K562 (cell line): ENCODE data around the gene DNAJC8. TPM values are rescaled to one million over a fixed set of nuclear protein-coding genes. Genes with fewer than 3 reads are reported as not detected.
A peak's percentile ranks its signal among the peaks of the same experiment; 100 is the strongest.

Source experiments
- ATAC-seq: fragments of 200-7000 bp; cut with Tn5 transposase; 3 replicates; pipeline ENCODE4 v1.9.1; 2020; ENCODE audit warnings: moderate library complexity
- BruUV-seq: library from RNA; stranded (reverse); fragments of 400-500 nt; replicated peaks from 2 replicates; lab custom pipeline; 2021; lab: Mats Ljungman, UMichigan
- CTCF ChIA-PET: fragments of 300-600 bp; formaldehyde crosslinking; extraction: SDS; loops from one replicate; lab custom pipeline; 2021; ENCODE audit warnings: low intra/inter-chr PET ratio; lab: Yijun Ruan, JAX
- POLR2A ChIA-PET: fragments of 300-600, 350-650 bp; sonication (Branson Sonifier 250); formaldehyde crosslinking; extraction: SDS; loops from one replicate; lab custom pipeline; 2021; ENCODE audit warnings: antibody characterized with exemption, inconsistent platforms; lab: Yijun Ruan, JAX
- DNase-seq, 4 experiments: peaks; one replicate each; pipeline versions ENCODE4 v3.0.0 to v3.0.0-alpha.2; 2011 to 2018; ENCODE audit warnings: low spot score in 3 of 4, mixed read lengths in 3 of 4; ENCODE audit errors: extremely low read depth in 1 of 4
- FAIRE-seq: peaks from 2 replicates; lab custom pipeline; 2011; peaks lifted over from hg19 to GRCh38; lab: Jason Lieb, UNC
- H2AFZ ChIP-seq: 2 replicates; pipeline ENCODE4 v1.6.0; 2011; ENCODE audit warnings: low read depth, low read length, control low read depth, inconsistent platforms
- H3K27ac ChIP-seq: fragments of 200-600 bp; 3 replicates; pipeline ENCODE4 v1.8.0; 2011; ENCODE audit warnings: low read depth, mild to moderate bottlenecking, control low read depth, inconsistent platforms, low read length, moderate library complexity, mixed read lengths; ENCODE audit errors: extremely low read depth
- H3K27me3 ChIP-seq, 2 experiments: fragments of 300-600 bp in 1 of 2; 2 replicates in 1 of 2; 3 replicates in 1 of 2; pipeline versions ENCODE4 v1.6.0 to v1.8.0; 2011; ENCODE audit warnings: inconsistent platforms in 2 of 2, low read length in 2 of 2, mild to moderate bottlenecking in 1 of 2, mixed read lengths in 1 of 2, moderate library complexity in 1 of 2; ENCODE audit not compliant: control insufficient read depth in 2 of 2, insufficient read depth in 2 of 2
- H3K36me3 ChIP-seq: fragments of 300-600 bp; 3 replicates; pipeline ENCODE4 v1.8.0; 2011; ENCODE audit warnings: mild to moderate bottlenecking, low read length, inconsistent platforms; ENCODE audit not compliant: control insufficient read depth, insufficient read depth
- H3K4me1 ChIP-seq, 2 experiments: fragments of 200-600 bp in 1 of 2; replicated peaks in 1 of 2; 2 replicates in 1 of 2; 3 replicates in 1 of 2; pipeline versions ENCODE4 v1.5.1 to v1.8.0; 2011; ENCODE audit warnings: inconsistent platforms in 2 of 2, low read length in 2 of 2, mild to moderate bottlenecking in 1 of 2, mixed read lengths in 1 of 2, moderate library complexity in 1 of 2; ENCODE audit not compliant: control insufficient read depth in 2 of 2, insufficient read depth in 2 of 2
- H3K4me2 ChIP-seq: 2 replicates; pipeline ENCODE4 v1.6.1; 2011; ENCODE audit warnings: low read length, control low read depth, inconsistent platforms, mixed read lengths; ENCODE audit not compliant: insufficient read depth
- H3K4me3 ChIP-seq: fragments of 200-600 bp; sonication (generic), shearing (Covaris generic); 2 replicates; pipeline ENCODE4 v1.5.1; 2016; ENCODE audit warnings: control low read depth, inconsistent platforms
- H3K79me2 ChIP-seq: fragments of 200-600 bp; 3 replicates; pipeline ENCODE4 v1.8.0; 2011; ENCODE audit warnings: low read length, inconsistent platforms; ENCODE audit not compliant: control insufficient read depth, insufficient read depth
- H3K9ac ChIP-seq, 2 experiments: 2 replicates each; pipeline versions ENCODE4 v1.6.0 to v1.6.1; 2011; ENCODE audit warnings: low read depth in 2 of 2, low read length in 2 of 2, control low read depth in 1 of 2, inconsistent platforms in 1 of 2, mild to moderate bottlenecking in 1 of 2, mixed read lengths in 1 of 2; ENCODE audit not compliant: insufficient read depth in 1 of 2
- H3K9me1 ChIP-seq: one replicate; pipeline ENCODE4 v1.6.0; 2011; ENCODE audit warnings: inconsistent platforms, mild to moderate bottlenecking, low read length, moderate library complexity; ENCODE audit not compliant: control insufficient read depth, insufficient read depth
- H3K9me3 ChIP-seq: replicated peaks from 2 replicates; pipeline ENCODE4 v1.5.1; 2011; ENCODE audit warnings: low read depth, low read length, inconsistent platforms; ENCODE audit not compliant: control insufficient read depth, insufficient read depth
- H4K20me1 ChIP-seq: replicated peaks from 2 replicates; pipeline ENCODE4 v1.6.1; 2011; ENCODE audit warnings: low read length, inconsistent platforms, mixed read lengths; ENCODE audit not compliant: control insufficient read depth, insufficient read depth
- ATF2 ChIP-seq: sonication (generic); formaldehyde crosslinking; IDR thresholded peaks from 2 replicates; pipeline ENCODE4 v1.8.1; 2022; ENCODE audit warnings: missing genetic modification reagents
- CBX2 ChIP-seq: fragments of 200-600 bp; sonication (generic); IDR thresholded peaks from one replicate; pipeline ENCODE4 v1.6.1; 2012; ENCODE audit warnings: mild to moderate bottlenecking, low read length, inconsistent platforms; ENCODE audit not compliant: insufficient read depth, poor library complexity, severe bottlenecking
- CEBPB ChIP-seq: fragments of 450-650 bp; IDR thresholded peaks from 2 replicates; pipeline ENCODE4 v1.6.1; 2016; ENCODE audit warnings: missing genetic modification characterization, missing compliant biosample characterization
- CHAMP1 ChIP-seq: fragments of 450-650 bp; IDR thresholded peaks from 2 replicates; pipeline ENCODE4 v1.6.1; 2016; ENCODE audit warnings: mild to moderate bottlenecking
- FOSL1 ChIP-seq: fragments of 200-800 bp; sonication (Bioruptor generic); conservative IDR thresholded peaks from 2 replicates; pipeline ENCODE4 v1.6.1; 2016; ENCODE audit warnings: missing genetic modification characterization, missing compliant biosample characterization
- GABPB1 ChIP-seq: sonication (generic); formaldehyde crosslinking; IDR thresholded peaks from 2 replicates; pipeline ENCODE4 v1.8.0; 2022; ENCODE audit warnings: mild to moderate bottlenecking, missing genetic modification reagents
- GATA2 ChIP-seq: sonication (generic); formaldehyde crosslinking; IDR thresholded peaks from 2 replicates; pipeline ENCODE4 v1.4.0; 2020; ENCODE audit warnings: mild to moderate bottlenecking, missing genetic modification reagents
- HDGF ChIP-seq: fragments of 450-650 bp; IDR thresholded peaks from 2 replicates; pipeline ENCODE4 v1.6.1; 2016
- JUN ChIP-seq, 2 experiments: sonication (generic) in 1 of 2; formaldehyde crosslinking in 1 of 2; IDR thresholded peaks; 2 replicates each; pipeline versions ENCODE4 v1.6.1 to v1.8.0; 2012 to 2022; ENCODE audit warnings: borderline replicate concordance in 2 of 2, mild to moderate bottlenecking in 2 of 2, improper control_type of control experiment in 1 of 2, low read depth in 1 of 2, low read length in 1 of 2, missing genetic modification reagents in 1 of 2
- KDM4B ChIP-seq, 2 experiments: fragments of 450-650 bp in 1 of 2; sonication (generic) in 1 of 2; IDR thresholded peaks; 2 replicates each; pipeline ENCODE4 v1.6.1; 2016 to 2017; ENCODE audit warnings: borderline replicate concordance in 2 of 2, antibody characterized with exemption in 1 of 2, low read depth in 1 of 2, mild to moderate bottlenecking in 1 of 2
- KLF13 ChIP-seq: fragments of 450-650 bp; IDR thresholded peaks from 2 replicates; pipeline ENCODE4 v1.6.1; 2016; ENCODE audit warnings: missing genetic modification characterization, low read depth, mild to moderate bottlenecking, missing compliant biosample characterization, moderate library complexity, borderline replicate concordance
- MEIS2 ChIP-seq: fragments of 450-650 bp; IDR thresholded peaks from 2 replicates; pipeline ENCODE4 v1.6.1; 2014; ENCODE audit warnings: mild to moderate bottlenecking; ENCODE audit not compliant: partially characterized antibody
- NFYB ChIP-seq: IDR thresholded peaks from 2 replicates; pipeline ENCODE4 v1.6.1; 2011; ENCODE audit warnings: mild to moderate bottlenecking, moderate library complexity; ENCODE audit not compliant: insufficient read length; ENCODE audit errors: extremely low read depth
- PTRF ChIP-seq: fragments of 450-650 bp; IDR thresholded peaks from 2 replicates; pipeline ENCODE4 v1.6.1; 2016; ENCODE audit warnings: mild to moderate bottlenecking, missing genetic modification characterization, missing compliant biosample characterization
- SLC30A9 ChIP-seq: fragments of 250-450 bp; sonication (Bioruptor Pico); IDR thresholded peaks from 2 replicates; pipeline ENCODE4 v1.8.0; 2022; ENCODE audit warnings: mild to moderate bottlenecking, moderate library complexity
- SMAD4 ChIP-seq: fragments of 250-450 bp; sonication (Bioruptor Pico); conservative IDR thresholded peaks from 2 replicates; pipeline ENCODE4 v1.8.0; 2021; ENCODE audit warnings: inconsistent platforms, mild to moderate bottlenecking, moderate library complexity
- SPI1 ChIP-seq: IDR thresholded peaks from 2 replicates; pipeline ENCODE4 v1.6.1; 2011; ENCODE audit warnings: low read depth, low read length, control low read depth, borderline replicate concordance
- TCFL5 ChIP-seq: fragments of 250-450 bp; sonication (Bioruptor Pico); conservative IDR thresholded peaks from 2 replicates; pipeline ENCODE4 v1.6.1; 2021; ENCODE audit warnings: mild to moderate bottlenecking, moderate library complexity, matching md5 sums
- ZNF134 ChIP-seq: fragments of 250-450 bp; sonication (Bioruptor Pico); conservative IDR thresholded peaks from 2 replicates; pipeline ENCODE4 v1.4.0; 2020
- ZNF76 ChIP-seq: fragments of 250-450 bp; sonication (Bioruptor Pico); IDR thresholded peaks from 2 replicates; pipeline ENCODE4 v1.4.0; 2020; ENCODE audit warnings: mild to moderate bottlenecking, moderate library complexity, borderline replicate concordance
- WGBS: fragments of 100-300 bp; shearing (Covaris generic); methylation state at CpG from one replicate; pipeline ENCODE4 v1.1.6; 2016; ENCODE audit warnings: low coverage, mixed read lengths; ENCODE audit not compliant: insufficient coverage; ENCODE audit errors: missing lambda C conversion rate; 5-methylcytosine and 5-hydroxymethylcytosine counted together
- in situ Hi-C: fragments of 300-500 bp; cut with MboI; formaldehyde crosslinking; loops from 4 replicates; pipeline ENCODE4 v1.15.0; 2018; ENCODE audit warnings: inconsistent platforms, mixed read lengths
- intact Hi-C: fragments of 100-400 bp; cut with micrococcal nuclease; formaldehyde crosslinking; loops from 2 replicates; pipeline ENCODE4 v1.14.2; 2022
- polyA plus RNA-seq, 8 experiments: library from polyadenylated mRNA; depleted of rRNA in 4 of 8; stranded (reverse) in 5 of 8; unstranded in 3 of 8; fragments of >200 nt; fragmentation: Nextera tagmentation in 2 of 8; fragmentation: Illumina TruSeq in 1 of 8; extraction: Ambion mirVana in 2 of 8; extraction: Trizol in 1 of 8; gene quantifications; 2 replicates each; pipeline versions ENCODE4 v1.2.1 to v1.2.3, GENCODE V29; 2011 to 2014; ENCODE audit warnings: inconsistent platforms in 1 of 8, missing spikeins in 1 of 8
- total RNA-seq, 7 experiments: library from RNA; depleted of rRNA in 6 of 7; stranded (reverse); fragments of >200 nt in 6 of 7; fragmentation: Illumina TruSeq in 2 of 7; extraction: Trizol in 2 of 7; gene quantifications; 2 replicates each; pipeline versions ENCODE4 v1.2.1 to v1.2.3, GENCODE V29; 2011 to 2021; ENCODE audit warnings: low replicate concordance in 1 of 7

DNAJC8 gene
- total and polyA plus RNA-seq, 9 of the 15 experiments (the other 6 are each of a cell fraction or from before 2014, with no cell fraction given), result 143 to 508 (median 209) TPM

DNA sequence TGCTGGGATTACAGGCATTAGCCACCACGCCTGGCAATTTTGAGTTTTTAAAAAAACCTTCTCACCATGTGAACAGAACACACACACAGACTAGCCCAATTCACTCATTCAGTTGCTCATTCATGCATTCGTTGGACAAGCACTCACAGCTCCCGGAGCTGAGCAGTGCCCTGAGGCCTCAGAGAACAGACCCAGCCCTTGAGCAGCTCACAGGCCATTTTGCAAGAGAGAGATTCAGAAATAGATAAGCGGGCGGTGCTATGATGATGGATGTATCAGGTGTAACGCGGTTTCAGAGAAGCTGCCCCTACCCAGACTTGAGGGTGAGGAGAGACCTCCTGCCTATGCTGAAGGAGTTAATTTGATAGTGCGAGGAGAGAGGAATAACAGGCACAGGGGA, 74.9 kb downstream of the DNAJC8 start:
- ATAC-seq (no peak), FAIRE-seq (no peak), DNase-seq (no peak)
- H4K20me1 ChIP-seq, result no peaks in the 10 kb centered on the region
- CTCF ChIA-PET, result no interaction called here
- in situ Hi-C loops (no loop called here), intact Hi-C loops (no loop called here)
- no peak overlapping the region for H2AFZ ChIP-seq
- no peaks in the 10 kb centered on the region for H3K36me3 ChIP-seq
- no peak overlapping the region for H3K27ac ChIP-seq
- WGBS, result 55% methylated on average over 8 of the region's 8 CpGs
- no peaks in the 10 kb centered on the region for H3K9me3 ChIP-seq
- no peaks in the 10 kb centered on the region for H3K9me1 ChIP-seq
- H3K4me1 ChIP-seq, result peaks cover 18 to 20% of the 10 kb centered on the region in 2 experiments
- no peak overlapping the region for H3K4me2 ChIP-seq
- no peaks in the 10 kb centered on the region for H3K79me2 ChIP-seq
- POLR2A ChIA-PET, result interaction anchor here (1.2 kb wide), 1 partner anchor 202 kb away, joined by 5 read pairs; no protein-coding TSS in a partner anchor
- BruUV-seq, result no TSS peak
- H3K9ac ChIP-seq, result no peak overlapping the region; a peak in 1 of 4 replicates
- H3K27me3 ChIP-seq, result no peaks in the 10 kb centered on the region
- no peak overlapping the region for H3K4me3 ChIP-seq
- no peak for TF ChIP-seq SPI1
- TF ChIP-seq ZNF76 (CRISPR knock-in tag), result no peak
- TF ChIP-seq SMAD4 (CRISPR knock-in tag), result 0 out of 2 replicates have a peak, but pooled peaks have one; percentile 17
- TF ChIP-seq JUN (IDR thresholded peaks at IDR 0.05; ENCODE audit: borderline replicate concordance, low read depth, low read length), result no peak
- no peak for TF ChIP-seq JUN (CRISPR knock-in tag; IDR thresholded peaks at IDR 0.05; ENCODE audit: borderline replicate concordance)
- TF ChIP-seq ZNF134 (CRISPR knock-in tag), result no peak
- TF ChIP-seq SLC30A9 (CRISPR knock-in tag), result no peak
- no peak for TF ChIP-seq KDM4B (IDR thresholded peaks at IDR 0.05; ENCODE audit: borderline replicate concordance in 2 of 2, low read depth in 1 of 2)
- no peak for TF ChIP-seq CHAMP1
- peak; percentile 34 for TF ChIP-seq MEIS2
- no peak; the same call in 1 of the 2 replicates for TF ChIP-seq PTRF (tag)
- peak; percentile 74 for TF ChIP-seq CEBPB (tag)
- TF ChIP-seq NFYB, result no peak
- TF ChIP-seq GABPB1 (CRISPR knock-in tag), result no peak
- TF ChIP-seq ATF2 (CRISPR knock-in tag), result no peak
- TF ChIP-seq FOSL1 (tag), result no peak
- TF ChIP-seq CBX2, result no peak
- no peak for TF ChIP-seq TCFL5 (CRISPR knock-in tag)
- TF ChIP-seq HDGF, result no peak
- TF ChIP-seq GATA2 (CRISPR knock-in tag), result 0 out of 2 replicates have a peak, but pooled peaks have one; percentile 34
- no peak for TF ChIP-seq KLF13 (tag)
